ENCODE measurements around the gene IRX4.
"Not testable (repeated sequence)": the region's sequence is repeated elsewhere in the genome, so short reads cannot be mapped to it uniquely, and the experiment has no call there.

- TF ChIP-seq CTCF (IDR thresholded peaks at IDR 0.05; ENCODE audit: low read length); EZH2 (optimal IDR thresholded peaks at IDR 0.05; ENCODE audit: low read depth, low read length): not testable (repeated sequence)
Measured at GRCh38 chr5:1843761-1844160, 39.0 kb downstream of the IRX4 start.

Measured in MM.1S (cell line).